Measurements from ENCODE around the gene GRB14. TPM values are rescaled to one million over a fixed set of nuclear protein-coding genes. Genes with fewer than 3 reads are reported as not detected.

The GRB14 gene
- total RNA-seq, 1 donor from 2014 or later = 46.3 TPM

GRCh38 chr2:164662066-164662465 is 40.8 kb upstream of the GRB14 start:
- no peak for TF ChIP-seq CTCF (IDR thresholded peaks at IDR 0.05; ENCODE audit: unreplicated experiment)
- no peak for DNase-seq (ENCODE audit: low spot score, unreplicated experiment)
- Mint-ChIP-seq H3K4me3 (ENCODE audit: low read depth) (no peak overlapping the region), H3K27ac (no peak overlapping the region), H3K9me3 (ENCODE audit: low read depth) (peaks cover 6% of the 10 kb centered on the region), H3K36me3 (ENCODE audit: insufficient read depth) (peaks cover 15% of the 10 kb centered on the region), H3K4me1 (ENCODE audit: low read depth) (no peaks in the 10 kb centered on the region), H3K27me3 (no peaks in the 10 kb centered on the region)

DNA sequence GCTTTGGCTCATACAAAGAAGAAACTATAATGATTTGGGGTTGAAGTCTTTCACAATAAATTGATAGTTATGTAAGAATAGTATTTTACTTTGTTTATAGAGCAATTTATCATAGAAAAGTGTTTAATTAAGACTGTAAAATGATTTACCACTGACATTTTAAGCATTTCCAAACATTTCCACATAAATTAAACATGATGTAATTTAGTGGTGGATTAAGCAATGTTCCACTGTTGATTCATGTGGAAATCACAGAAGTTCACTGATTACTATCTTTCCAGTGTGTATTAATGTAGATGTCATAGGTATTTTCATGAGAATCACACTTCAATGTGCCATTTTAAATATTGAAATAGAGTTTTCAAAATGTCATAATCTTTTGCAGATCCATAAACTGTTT is 40.1 kb upstream of the GRB14 start:
- Mint-ChIP-seq H3K4me1 (ENCODE audit: low read depth) (no peaks in the 10 kb centered on the region), H3K36me3 (ENCODE audit: insufficient read depth) (peaks cover 13% of the 10 kb centered on the region), H3K27me3 (no peaks in the 10 kb centered on the region), H3K27ac (no peak overlapping the region), H3K9me3 (ENCODE audit: low read depth) (peaks cover 3% of the 10 kb centered on the region), H3K4me3 (ENCODE audit: low read depth) (no peak overlapping the region)
- no peak for DNase-seq (ENCODE audit: low spot score, unreplicated experiment)
- no peak for TF ChIP-seq CTCF (IDR thresholded peaks at IDR 0.05; ENCODE audit: unreplicated experiment)

DNA sequence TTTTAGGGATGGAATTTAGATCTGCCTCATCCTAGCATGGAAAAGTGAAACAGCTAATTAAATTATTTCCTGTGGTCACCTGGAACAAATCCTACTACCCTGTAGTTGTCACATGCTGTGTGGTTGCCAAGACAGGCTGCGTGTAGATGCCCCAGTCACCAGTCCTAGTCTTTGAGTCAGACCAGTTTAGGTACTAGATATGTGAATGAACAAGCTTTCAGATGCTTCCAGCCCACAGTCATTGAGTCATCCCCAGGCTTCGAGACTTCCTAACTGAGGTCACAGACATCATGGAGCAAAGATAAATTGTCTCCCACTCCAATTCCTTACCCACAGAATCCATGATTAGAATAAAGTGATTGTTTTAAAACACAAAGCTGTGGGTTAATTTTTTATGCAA is 35.8 kb upstream of the GRB14 start:
- Mint-ChIP-seq H3K4me1 (ENCODE audit: low read depth) (no peaks in the 10 kb centered on the region), H3K4me3 (ENCODE audit: low read depth) (no peak overlapping the region), H3K27me3 (no peaks in the 10 kb centered on the region), H3K9me3 (ENCODE audit: low read depth) (peaks cover 6% of the 10 kb centered on the region), H3K36me3 (ENCODE audit: insufficient read depth) (peaks cover 18% of the 10 kb centered on the region), H3K27ac (no peak overlapping the region)
- no peak for DNase-seq (ENCODE audit: low spot score, unreplicated experiment)
- TF ChIP-seq CTCF (IDR thresholded peaks at IDR 0.05; ENCODE audit: unreplicated experiment) = no peak

DNA sequence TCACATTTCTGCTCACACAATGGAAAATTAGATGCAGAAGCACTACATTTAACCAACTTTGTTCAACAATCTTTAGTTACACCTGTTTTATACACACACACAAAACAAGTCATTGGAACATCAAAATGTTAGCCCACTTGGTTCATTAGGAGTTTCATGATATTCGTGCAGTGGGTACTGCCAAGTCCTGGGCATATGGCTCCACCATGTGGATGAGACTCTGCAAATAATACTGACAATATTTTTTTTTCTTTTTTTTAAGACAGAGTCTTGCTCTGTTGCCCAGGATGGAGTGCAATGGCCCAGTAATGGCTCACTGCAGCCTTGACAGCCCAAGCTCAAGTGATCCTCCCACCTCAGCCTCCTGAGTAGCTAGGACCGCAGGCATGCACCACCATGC is 34.5 kb upstream of the GRB14 start:
- DNase-seq (ENCODE audit: low spot score, unreplicated experiment) = no peak
- Mint-ChIP-seq H3K36me3 (ENCODE audit: insufficient read depth) (peaks cover 26% of the 10 kb centered on the region), H3K9me3 (ENCODE audit: low read depth) (peaks cover 16% of the 10 kb centered on the region), H3K27ac (no peak overlapping the region), H3K4me1 (ENCODE audit: low read depth) (no peaks in the 10 kb centered on the region), H3K4me3 (ENCODE audit: low read depth) (no peak overlapping the region), H3K27me3 (no peaks in the 10 kb centered on the region)
- no peak for TF ChIP-seq CTCF (IDR thresholded peaks at IDR 0.05; ENCODE audit: unreplicated experiment)

DNA sequence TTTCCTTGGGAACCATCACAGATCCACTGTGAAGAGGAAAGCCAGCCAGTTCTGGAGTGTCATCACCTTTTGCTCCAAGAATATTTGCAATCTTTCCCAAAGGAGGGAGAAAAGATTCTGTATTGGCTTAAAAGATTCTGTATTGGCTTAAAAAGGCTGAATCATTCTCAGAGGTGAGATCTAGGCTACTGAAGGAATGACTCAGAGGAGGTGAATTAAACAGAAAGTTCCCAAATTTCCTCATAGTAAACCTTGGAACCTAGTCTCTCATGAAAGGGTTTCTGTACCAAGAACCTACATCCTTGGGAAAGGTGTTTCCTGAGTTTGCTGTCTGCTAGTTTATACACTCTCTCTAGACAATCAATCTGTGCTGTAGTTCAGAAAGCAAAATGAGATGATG is 34.1 kb upstream of the GRB14 start:
- TF ChIP-seq CTCF (IDR thresholded peaks at IDR 0.05; ENCODE audit: unreplicated experiment) = no peak
- H3K4me3 Mint-ChIP-seq (ENCODE audit: low read depth) = no peak overlapping the region
- no peaks in the 10 kb centered on the region for H3K4me1 Mint-ChIP-seq (ENCODE audit: low read depth)
- no peak for DNase-seq (ENCODE audit: low spot score, unreplicated experiment)
- H3K27me3 Mint-ChIP-seq = no peaks in the 10 kb centered on the region
- no peak overlapping the region for H3K27ac Mint-ChIP-seq
- H3K36me3 Mint-ChIP-seq (ENCODE audit: insufficient read depth) = peaks cover 30% of the 10 kb centered on the region
- peaks cover 20% of the 10 kb centered on the region for H3K9me3 Mint-ChIP-seq (ENCODE audit: low read depth)

All from progenitor cell of endocrine pancreas (in vitro differentiated cells).